HPDE6-E6E7 (cell line): Measurements from ENCODE around the gene NUP210.

ENCODE experiments used
- DNase-seq: peaks from one replicate; pipeline ENCODE4 v3.0.0; 2011; ENCODE audit warnings: missing footprints; ENCODE audit errors: extremely low spot score

Gene NUP210

DNA sequence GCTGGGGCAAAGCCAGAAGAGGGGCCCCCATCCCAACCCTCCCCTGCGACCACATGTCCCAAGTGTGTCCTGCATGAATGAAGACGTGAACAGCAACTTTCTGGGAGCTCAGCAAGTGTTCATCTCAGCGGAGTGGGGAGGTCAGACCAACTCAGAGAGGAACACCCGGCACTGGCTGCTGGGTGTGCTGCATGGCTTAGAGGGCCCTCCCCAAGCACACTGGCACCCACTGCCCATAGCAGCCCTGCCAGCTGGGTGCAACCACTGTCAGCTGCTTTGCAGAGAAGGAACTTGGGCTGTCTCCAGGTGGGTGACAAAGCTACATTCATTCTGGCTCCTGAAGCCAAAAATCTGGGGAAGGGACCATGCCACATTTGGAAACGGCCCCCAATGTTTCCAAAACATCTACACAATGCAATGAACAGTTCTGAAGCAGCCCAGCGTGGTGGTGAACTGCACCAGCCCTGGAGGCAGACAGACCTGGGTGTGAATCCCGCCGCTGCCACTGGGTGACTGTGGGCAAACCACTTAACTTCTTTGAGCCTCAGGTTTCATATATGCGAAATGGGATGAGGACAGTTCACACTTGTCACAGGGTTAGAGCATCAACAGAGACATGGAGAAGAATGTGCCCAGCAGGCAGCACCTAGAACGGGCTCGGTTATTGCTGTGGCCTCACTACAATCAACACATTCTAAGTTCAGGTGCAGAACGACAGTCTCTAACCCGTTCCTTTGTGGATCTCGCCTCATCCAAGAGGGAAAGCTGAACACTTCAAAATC lies 145.4 kb downstream of the NUP210 start:
- DNase-seq = no peak

DNA sequence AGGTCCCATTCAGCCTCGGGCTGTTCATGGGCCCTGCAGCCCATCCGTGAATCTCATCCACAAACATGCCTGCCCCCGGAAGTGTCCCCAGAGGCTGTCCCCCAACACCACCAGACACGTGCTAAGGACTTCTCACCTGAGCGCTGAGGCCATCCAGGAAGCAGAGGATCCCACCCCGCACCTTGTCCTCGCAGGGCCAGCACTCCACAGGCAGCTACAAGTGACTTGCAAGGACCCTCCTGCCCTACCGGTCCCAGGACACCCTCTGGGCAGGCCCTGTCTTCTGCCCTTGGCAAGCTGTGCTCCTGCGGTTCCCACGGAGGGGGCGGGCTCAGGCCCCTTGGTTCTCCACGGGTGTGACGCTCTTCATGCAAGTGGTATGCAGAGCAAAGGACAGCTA lies 146.0 kb downstream of the NUP210 start:
- no peak for DNase-seq

DNA sequence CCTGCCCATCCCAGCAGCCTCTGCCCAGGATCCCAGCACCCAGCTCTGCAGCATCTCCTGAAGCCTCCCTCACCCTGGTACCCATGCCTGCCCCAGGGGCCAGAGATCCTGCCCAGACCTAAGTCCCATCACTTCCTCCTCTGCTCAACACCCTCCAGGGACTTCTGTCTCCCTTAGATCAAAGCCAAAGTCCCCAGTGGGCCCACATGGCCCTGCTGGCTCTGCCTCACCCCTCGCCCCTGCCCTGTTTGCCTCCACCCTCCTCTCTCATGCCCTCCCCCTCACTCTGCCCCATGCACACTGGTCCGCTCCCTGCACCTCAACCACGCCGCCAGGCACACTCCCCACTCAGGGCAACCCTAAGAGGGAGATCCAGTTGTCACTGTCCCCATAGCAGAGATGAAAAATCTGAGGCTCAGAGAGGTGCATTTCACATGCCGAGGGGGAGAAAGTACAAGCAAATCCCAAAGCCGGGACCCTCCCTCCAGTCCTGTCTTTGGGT lies 146.5 kb downstream of the NUP210 start:
- no peak for DNase-seq

DNA sequence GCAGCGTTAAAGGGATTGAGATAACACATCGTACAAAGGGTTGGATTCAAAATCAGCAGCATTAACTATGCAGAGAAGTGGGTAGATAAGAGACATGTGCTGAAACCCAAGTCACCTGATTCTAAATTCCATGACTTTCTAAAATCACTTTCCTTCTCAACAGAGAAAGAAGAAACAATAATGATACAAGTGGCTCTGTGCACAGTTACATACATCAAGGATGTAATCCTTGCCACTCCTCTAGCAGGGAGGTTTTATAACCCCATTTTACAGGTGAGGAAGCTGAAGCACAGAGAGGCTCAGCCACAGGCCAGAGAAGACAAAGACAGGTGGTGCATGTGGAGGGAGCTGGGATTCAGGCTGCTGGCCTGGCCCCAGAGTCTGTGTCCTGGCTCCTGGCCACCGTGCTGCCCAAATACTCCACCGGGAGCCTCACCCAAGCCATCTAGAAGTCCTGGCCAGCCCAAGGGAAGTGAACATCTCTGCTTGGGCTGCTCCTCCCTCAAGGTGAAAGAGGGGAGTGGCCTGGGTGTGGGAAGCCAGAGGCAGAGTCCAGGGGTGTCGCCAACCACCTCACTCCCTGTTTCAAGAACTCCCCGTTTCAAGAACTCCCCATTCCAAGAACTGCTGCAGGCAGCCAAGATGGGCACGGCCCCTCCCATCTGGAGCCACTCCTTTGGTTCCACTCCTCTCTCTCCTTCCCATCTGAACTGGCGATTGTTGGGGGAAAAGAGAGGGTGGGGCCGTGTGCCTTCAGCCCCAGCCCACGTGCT lies 147.1 kb downstream of the NUP210 start:
- DNase-seq = no peak

DNA sequence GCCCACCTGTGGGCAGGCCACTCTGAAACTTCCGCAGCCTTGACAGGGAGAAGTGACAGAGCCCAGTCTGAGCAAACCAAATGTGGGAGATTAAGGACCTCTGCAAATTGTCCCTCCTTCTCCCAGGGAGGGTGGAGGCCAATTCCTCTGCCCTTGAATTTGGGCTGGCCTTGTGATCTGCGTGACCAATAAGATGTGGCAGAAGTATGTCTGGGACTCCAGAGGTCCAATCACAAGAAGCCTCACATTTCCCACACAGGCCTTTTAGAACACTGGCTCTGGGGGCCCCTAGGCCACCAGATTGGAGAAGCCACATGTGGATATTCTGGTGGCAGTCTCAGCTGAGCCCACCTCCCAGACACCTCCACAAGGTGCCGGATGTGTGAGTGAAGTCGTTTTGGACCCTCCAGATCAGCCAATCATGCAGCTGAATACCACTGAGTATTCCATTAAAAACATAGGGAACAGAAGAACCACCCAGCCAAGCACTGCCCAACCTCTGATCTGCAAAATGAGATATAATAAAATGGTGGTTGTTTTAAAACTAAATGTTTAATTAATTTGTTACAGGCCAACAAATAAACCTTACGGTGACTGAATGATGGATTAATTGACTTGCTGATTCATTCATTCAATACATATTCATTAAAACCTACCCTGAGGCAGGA lies 150.3 kb downstream of the NUP210 start:
- DNase-seq = no peak

DNA sequence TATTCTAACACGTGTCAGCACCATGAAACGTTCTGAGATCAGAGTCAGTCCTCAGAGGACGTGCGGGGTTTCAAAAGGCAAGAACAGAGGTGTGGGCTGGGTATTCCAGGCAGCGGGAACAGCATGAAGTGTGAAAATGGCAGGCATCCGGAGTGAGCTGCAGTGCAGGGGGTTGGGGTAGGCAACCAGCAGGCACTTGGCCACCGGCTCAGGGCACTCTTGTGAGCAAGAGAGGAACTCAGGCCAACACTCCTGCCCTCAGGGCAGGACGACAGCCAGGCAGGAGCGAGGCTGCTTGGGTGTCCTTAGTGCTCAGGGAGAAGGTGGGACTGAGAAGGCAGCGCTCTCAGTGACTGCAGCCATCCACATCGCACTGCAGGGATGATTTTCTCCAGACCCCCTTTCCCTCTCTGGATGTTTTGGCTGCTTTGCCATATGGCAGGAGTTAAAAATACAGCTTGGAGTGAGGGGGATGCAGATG lies 151.1 kb downstream of the NUP210 start:
- DNase-seq = no peak

DNA sequence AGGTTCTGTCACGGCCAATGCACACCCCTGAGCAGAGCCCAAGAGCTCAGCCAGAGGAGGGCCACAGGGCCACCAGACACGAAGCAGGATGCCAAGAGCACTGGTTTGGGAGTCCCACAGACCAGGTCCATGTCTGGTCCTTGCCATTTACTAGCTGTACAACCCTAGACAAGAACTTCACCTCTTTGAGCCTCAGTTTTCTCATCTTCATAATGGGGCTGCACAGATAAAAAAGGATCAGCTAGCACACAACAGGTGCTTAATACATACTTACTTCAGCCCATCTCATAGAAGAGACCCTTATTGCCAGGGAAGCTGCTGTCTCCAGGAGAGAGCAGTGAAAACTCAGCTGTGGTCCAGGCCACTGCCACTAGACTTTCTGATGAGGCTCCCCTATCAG lies 152.0 kb downstream of the NUP210 start:
- no peak for DNase-seq

DNA sequence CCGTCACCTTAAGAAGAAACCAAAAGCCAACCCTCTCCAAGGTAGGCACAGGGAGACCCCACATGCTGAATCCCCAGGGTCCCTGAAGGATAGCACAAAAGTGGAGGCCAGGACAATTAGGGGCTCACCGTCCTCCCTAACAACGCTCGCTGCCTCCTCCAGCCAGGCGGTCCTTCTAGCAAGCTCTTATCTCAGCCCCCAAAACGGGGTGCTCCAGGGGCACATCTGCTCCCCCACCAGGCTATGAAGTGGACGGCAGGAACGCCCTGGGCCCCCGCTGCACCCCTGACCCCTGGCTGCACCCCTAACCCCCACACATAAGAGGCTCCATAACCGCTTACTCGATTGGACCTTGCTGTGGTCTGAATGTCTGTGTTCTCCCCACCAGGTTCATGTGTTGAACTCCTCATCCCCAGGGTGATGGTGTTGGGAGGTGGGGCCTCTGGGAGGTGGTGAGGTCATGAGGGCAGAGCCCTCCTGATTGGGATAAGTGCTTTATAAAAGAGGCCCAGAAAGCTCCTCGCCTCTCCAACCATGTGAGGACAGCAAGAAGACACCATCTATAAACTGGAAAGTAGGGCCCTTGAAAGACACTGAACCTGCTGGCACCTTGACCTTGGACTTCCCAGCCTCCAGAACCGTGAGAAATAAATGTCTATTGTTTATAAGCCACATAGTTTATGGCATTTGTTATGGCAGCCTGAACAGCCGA lies 153.3 kb downstream of the NUP210 start:
- no peak for DNase-seq
